HG02571 (cell line): ENCODE measurements around the gene ARL2BP.
"Not testable (repeated sequence)": the region's sequence is repeated elsewhere in the genome, so short reads cannot be mapped to it uniquely, and the experiment has no call there.

Experiments
- ATAC-seq: cut with Tn5 transposase; IDR thresholded peaks from one replicate; pipeline ENCODE4 v1.9.1; 2021; ENCODE audit warnings: mild to moderate bottlenecking, moderate library complexity; ENCODE audit not compliant: unreplicated experiment

The ARL2BP gene

GRCh38 chr16:57263541-57264351 is 18.7 kb downstream of the ARL2BP start:
- ATAC-seq, result no peak

- no peak for ATAC-seq
Measured at GRCh38 chr16:57264381-57264780, 19.3 kb downstream of the ARL2BP start.

- ATAC-seq, result no peak
Measured at GRCh38 chr16:57264950-57265371, 19.9 kb downstream of the ARL2BP start.

GRCh38 chr16:57265850-57266530 is 20.9 kb downstream of the ARL2BP start:
- ATAC-seq, result no peak

GRCh38 chr16:57266531-57267260 is 21.6 kb downstream of the ARL2BP start:
- no peak for ATAC-seq

- not testable (repeated sequence) for ATAC-seq
Measured at GRCh38 chr16:57267343-57267742, 22.3 kb downstream of the ARL2BP start.

GRCh38 chr16:57268804-57269800 is 24.0 kb downstream of the ARL2BP start:
- no peak for ATAC-seq

- ATAC-seq, result no peak
Measured at GRCh38 chr16:57270221-57271062, 25.4 kb downstream of the ARL2BP start.

GRCh38 chr16:57271063-57271345 is 25.9 kb downstream of the ARL2BP start:
- ATAC-seq, result no peak

GRCh38 chr16:57271867-57272495 is 26.9 kb downstream of the ARL2BP start:
- no peak for ATAC-seq

- no peak for ATAC-seq
Measured at GRCh38 chr16:57273359-57273758, 28.3 kb downstream of the ARL2BP start.

GRCh38 chr16:57273826-57274225 is 28.8 kb downstream of the ARL2BP start:
- ATAC-seq, result no peak

GRCh38 chr16:57275946-57276345 is 30.9 kb downstream of the ARL2BP start:
- not testable (repeated sequence) for ATAC-seq

GRCh38 chr16:57276596-57276995 is 31.5 kb downstream of the ARL2BP start:
- no peak for ATAC-seq

- ATAC-seq, result no peak
Measured at GRCh38 chr16:57277586-57277985, 32.5 kb downstream of the ARL2BP start.

GRCh38 chr16:57278494-57278893 is 33.4 kb downstream of the ARL2BP start:
- ATAC-seq, result no peak

GRCh38 chr16:57279780-57280638 is 35.0 kb downstream of the ARL2BP start:
- ATAC-seq, result no peak

GRCh38 chr16:57281791-57282190 is 36.7 kb downstream of the ARL2BP start:
- no peak for ATAC-seq
